HEK293T (cell line): ENCODE results near the gene EPHB6.

Experiments used
- FOXA1 ChIP-seq: fragments of 450-650 bp; IDR thresholded peaks from 2 replicates; pipeline ENCODE4 v1.6.1; 2016; ENCODE audit warnings: mild to moderate bottlenecking
- FOXK2 ChIP-seq: fragments of 450-650 bp; IDR thresholded peaks from 2 replicates; pipeline ENCODE4 v1.6.1; 2016; ENCODE audit warnings: mild to moderate bottlenecking
- HDGF ChIP-seq: fragments of 450-650 bp; IDR thresholded peaks from 2 replicates; pipeline ENCODE4 v1.6.1; 2017; ENCODE audit warnings: antibody characterized with exemption, borderline replicate concordance
- PKNOX1 ChIP-seq: fragments of 450-650 bp; IDR thresholded peaks from 2 replicates; pipeline ENCODE4 v1.6.1; 2016
- TARDBP ChIP-seq: fragments of 450-650 bp; IDR thresholded peaks from 2 replicates; pipeline ENCODE4 v1.6.1; 2016

GRCh38 chr7:142896151-142896550 lies 41.3 kb downstream of the EPHB6 start:
- TF ChIP-seq FOXA1 (no peak), HDGF (no peak), TARDBP (no peak), PKNOX1 (no peak), FOXK2 (no peak)
